ENCODE data around the gene SAMSN1.

DNA sequence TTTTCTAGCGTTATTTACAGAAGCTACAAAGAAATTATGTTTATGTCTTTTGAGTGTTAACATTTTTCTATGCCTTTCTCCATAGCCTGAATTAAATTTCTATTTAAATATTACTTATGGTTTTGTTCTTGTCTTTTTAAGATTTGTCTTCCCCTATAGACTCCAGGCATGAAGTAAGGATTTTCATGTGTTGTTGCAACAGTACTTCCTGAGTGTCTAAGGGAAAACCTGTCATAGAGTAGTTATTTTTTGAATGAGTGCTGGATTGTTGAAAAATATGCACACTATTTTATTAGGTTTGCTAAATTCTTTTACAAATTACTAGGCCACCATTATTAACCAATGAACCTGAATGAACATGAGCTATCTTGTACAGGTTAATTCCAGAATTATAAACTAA, 27.1 kb downstream of the SAMSN1 start:
- TF ChIP-seq, protein P1, sequence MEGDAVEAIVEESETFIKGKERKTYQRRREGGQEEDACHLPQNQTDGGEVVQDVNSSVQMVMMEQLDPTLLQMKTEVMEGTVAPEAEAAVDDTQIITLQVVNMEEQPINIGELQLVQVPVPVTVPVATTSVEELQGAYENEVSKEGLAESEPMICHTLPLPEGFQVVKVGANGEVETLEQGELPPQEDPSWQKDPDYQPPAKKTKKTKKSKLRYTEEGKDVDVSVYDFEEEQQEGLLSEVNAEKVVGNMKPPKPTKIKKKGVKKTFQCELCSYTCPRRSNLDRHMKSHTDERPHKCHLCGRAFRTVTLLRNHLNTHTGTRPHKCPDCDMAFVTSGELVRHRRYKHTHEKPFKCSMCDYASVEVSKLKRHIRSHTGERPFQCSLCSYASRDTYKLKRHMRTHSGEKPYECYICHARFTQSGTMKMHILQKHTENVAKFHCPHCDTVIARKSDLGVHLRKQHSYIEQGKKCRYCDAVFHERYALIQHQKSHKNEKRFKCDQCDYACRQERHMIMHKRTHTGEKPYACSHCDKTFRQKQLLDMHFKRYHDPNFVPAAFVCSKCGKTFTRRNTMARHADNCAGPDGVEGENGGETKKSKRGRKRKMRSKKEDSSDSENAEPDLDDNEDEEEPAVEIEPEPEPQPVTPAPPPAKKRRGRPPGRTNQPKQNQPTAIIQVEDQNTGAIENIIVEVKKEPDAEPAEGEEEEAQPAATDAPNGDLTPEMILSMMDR (IDR thresholded peaks at IDR 0.05), result no peak
- TF ChIP-seq POLR2AphosphoS5 (IDR thresholded peaks at IDR 0.05) (no peak), POLR2A (IDR thresholded peaks at IDR 0.05) (no peak), EP300 (IDR thresholded peaks at IDR 0.05) (no peak)

Measured in stomach (tissue), 4 donors.